Karpas-422 (cell line): Measurements from ENCODE around the gene ZNF98. TPM values are rescaled to one million over a fixed set of nuclear protein-coding genes. Genes with fewer than 3 reads are reported as not detected.

Experiments
- small RNA-seq: library from RNA; depleted of rRNA; stranded (forward); fragments of <200 nt; gene quantifications from one replicate; pipeline ENCODE3, GENCODE V24; 2014
- total RNA-seq: library from RNA; depleted of rRNA; stranded (reverse); fragments of >200 nt; shearing (Covaris generic); gene quantifications from 2 replicates; pipeline ENCODE4 v1.2.3, GENCODE V29; 2014; ENCODE audit warnings: low replicate concordance; rRNA removed

ZNF98 gene
- total RNA-seq, 1 experiment from 2014 or later: not detected

Small RNA genes within 50 kb of the gene (small RNA-seq; reads per million reads assigned to genes)
- gene AC011494.1: not detected

Other genes with a start within 250 kb of the ZNF98 start
- gene ZNF676, start 225.4 kb downstream of the ZNF98 start, total RNA-seq: not detected in 2 replicates
- gene ZNF729, start 135.9 kb downstream of the ZNF98 start, total RNA-seq: not detected in 2 replicates
- not detected in 2 replicates for gene ZNF492, start 212.0 kb upstream of the ZNF98 start, total RNA-seq